Type B pancreatic cell (in vitro differentiated cells): Measurements from ENCODE around the gene ZMYND8. TPM values are rescaled to one million over a fixed set of nuclear protein-coding genes. Genes with fewer than 3 reads are reported as not detected.

ENCODE experiments used
- DNase-seq: peaks from one replicate; pipeline ENCODE4 v3.0.0; 2021; ENCODE audit warnings: mixed read lengths; ENCODE audit not compliant: unreplicated experiment; ENCODE audit errors: extremely low spot score
- H3K27ac Mint-ChIP-seq: 2 replicates; pipeline ENCODE4 v1.8.0; 2021; ENCODE audit warnings: mild to moderate bottlenecking, mixed read lengths
- H3K27me3 Mint-ChIP-seq: 2 replicates; pipeline ENCODE4 v1.8.0; 2021; ENCODE audit warnings: mixed read lengths
- H3K36me3 Mint-ChIP-seq: 2 replicates; pipeline ENCODE4 v1.8.0; 2021; ENCODE audit warnings: mixed read lengths
- H3K4me1 Mint-ChIP-seq: one replicate; pipeline ENCODE4 v1.8.0; 2021; ENCODE audit warnings: mixed read lengths; ENCODE audit not compliant: unreplicated experiment
- H3K4me3 Mint-ChIP-seq: 2 replicates; pipeline ENCODE4 v1.8.0; 2021; ENCODE audit warnings: mild to moderate bottlenecking, mixed read lengths
- H3K9me3 Mint-ChIP-seq: 2 replicates; pipeline ENCODE4 v1.8.0; 2021; ENCODE audit warnings: mixed read lengths
- CTCF ChIP-seq: fragments of 200-600 bp; sonication (generic); conservative IDR thresholded peaks from 2 replicates; pipeline ENCODE4 v1.5.0; 2021; ENCODE audit warnings: antibody characterized with exemption, mild to moderate bottlenecking
- total RNA-seq: library from RNA; stranded (reverse); gene quantifications from 2 replicates; pipeline ENCODE4 v1.2.1, GENCODE V29; 2021; ENCODE audit warnings: low replicate concordance

Gene ZMYND8
- total RNA-seq, 1 donor from 2014 or later, result 58.9 TPM

DNA sequence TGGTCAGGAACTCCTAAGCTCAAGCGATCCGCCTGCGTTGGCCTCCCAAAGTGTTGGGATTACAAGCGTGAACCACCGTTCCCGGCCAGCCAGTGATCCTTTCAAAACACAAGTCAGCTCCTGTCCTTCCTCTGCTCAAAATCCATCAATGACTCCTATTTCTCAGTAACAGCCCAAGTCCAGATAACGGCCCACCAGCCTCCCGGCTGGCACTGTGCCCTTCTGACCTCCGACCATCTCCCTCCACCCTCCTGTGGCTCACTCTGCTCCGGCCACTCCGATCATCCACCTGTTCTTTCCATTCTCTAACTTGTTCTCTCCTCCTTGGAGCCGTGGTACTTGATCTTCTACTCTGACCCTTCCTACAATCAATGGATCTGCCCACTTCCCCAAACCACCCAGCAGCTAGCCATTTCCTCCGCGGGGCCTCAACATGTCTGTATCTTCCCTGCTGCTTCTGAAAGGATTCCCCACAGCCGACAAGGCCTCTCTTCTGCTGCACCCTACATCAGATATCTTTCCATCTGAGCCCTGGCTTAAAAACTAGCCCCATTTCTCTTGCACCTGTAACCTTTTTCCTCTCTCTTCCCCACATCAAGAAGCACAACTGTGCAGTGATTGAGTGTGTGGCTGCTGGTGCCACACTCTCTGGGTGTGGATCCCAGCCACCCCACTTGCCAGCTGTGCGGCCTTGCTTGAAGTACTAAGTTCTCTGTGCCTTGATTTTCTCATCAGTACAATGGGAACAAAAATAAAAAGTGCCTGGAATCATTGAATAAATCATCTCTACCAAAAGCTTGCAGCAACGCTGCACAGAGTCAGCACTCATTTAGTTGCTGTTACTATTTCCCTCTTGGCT is 6.1 kb upstream of the ZMYND8 start:
- no peaks in the 10 kb centered on the region for H3K36me3 Mint-ChIP-seq
- no peak for TF ChIP-seq CTCF
- H3K27ac Mint-ChIP-seq, result peak overlapping the region; percentile 81
- no peaks in the 10 kb centered on the region for H3K27me3 Mint-ChIP-seq
- peaks cover 50% of the 10 kb centered on the region for H3K4me1 Mint-ChIP-seq
- H3K4me3 Mint-ChIP-seq, result peak overlapping the region; percentile 42
- DNase-seq, result no peak
- no peaks in the 10 kb centered on the region for H3K9me3 Mint-ChIP-seq

DNA sequence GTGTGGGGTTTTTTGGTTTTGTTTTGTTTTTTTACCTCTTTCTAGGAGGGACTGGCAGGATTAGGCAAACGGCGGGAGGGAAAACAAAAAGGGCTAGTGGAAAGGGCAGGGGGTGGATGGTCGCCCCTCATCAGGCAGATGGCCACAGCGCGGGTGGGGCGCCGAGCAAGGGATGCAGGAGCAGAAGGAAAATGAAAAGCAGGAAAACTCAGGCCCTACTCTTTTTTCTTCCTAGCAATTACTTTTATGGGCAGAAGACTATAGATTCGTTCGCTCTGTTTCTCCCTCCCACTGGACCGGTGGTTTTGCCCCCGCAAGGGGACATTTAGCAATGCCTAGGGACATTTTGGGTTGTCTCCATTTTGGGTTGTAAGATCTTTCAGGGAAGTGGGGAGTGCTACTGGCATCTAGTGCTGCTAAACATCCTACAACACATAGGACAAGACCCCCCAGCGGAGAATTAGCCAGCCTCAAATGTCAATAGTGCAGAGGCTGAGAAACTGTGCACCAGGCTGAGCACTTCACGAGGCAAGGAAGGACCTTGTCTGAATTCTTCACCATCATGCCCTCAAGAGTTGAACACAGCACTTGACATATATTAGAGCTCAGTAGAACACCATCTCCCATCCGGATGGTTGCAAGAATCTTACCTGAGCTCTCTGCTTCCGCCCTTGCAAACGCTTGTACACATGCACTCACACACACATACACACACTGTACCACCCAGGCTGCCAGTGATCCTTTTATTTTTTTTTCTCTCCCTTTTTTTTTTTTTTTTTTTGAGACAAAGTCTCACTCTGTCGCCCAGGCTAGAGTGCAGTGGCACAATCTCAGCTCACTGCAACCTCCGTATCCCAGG is 4.8 kb upstream of the ZMYND8 start:
- peaks cover 59% of the 10 kb centered on the region for H3K4me1 Mint-ChIP-seq

GRCh38 chr20:47360297-47361056 is 4.0 kb upstream of the ZMYND8 start:
- no peaks in the 10 kb centered on the region for H3K36me3 Mint-ChIP-seq
- peak; percentile 76 for DNase-seq
- H3K27me3 Mint-ChIP-seq, result no peaks in the 10 kb centered on the region
- no peaks in the 10 kb centered on the region for H3K9me3 Mint-ChIP-seq
- no peak for TF ChIP-seq CTCF
- H3K4me1 Mint-ChIP-seq, result peaks cover 66% of the 10 kb centered on the region
- H3K27ac Mint-ChIP-seq, result no peak overlapping the region
- H3K4me3 Mint-ChIP-seq, result peak overlapping the region; percentile 79

More for the DNA sequence above, 4.8 kb upstream of the ZMYND8 start:
- TF ChIP-seq CTCF, result no peak
- Mint-ChIP-seq H3K36me3 (no peaks in the 10 kb centered on the region), H3K9me3 (no peaks in the 10 kb centered on the region), H3K27me3 (no peaks in the 10 kb centered on the region), H3K27ac (no peak overlapping the region), H3K4me3 (peak overlapping the region; percentile 79)
- no peak for DNase-seq

DNA sequence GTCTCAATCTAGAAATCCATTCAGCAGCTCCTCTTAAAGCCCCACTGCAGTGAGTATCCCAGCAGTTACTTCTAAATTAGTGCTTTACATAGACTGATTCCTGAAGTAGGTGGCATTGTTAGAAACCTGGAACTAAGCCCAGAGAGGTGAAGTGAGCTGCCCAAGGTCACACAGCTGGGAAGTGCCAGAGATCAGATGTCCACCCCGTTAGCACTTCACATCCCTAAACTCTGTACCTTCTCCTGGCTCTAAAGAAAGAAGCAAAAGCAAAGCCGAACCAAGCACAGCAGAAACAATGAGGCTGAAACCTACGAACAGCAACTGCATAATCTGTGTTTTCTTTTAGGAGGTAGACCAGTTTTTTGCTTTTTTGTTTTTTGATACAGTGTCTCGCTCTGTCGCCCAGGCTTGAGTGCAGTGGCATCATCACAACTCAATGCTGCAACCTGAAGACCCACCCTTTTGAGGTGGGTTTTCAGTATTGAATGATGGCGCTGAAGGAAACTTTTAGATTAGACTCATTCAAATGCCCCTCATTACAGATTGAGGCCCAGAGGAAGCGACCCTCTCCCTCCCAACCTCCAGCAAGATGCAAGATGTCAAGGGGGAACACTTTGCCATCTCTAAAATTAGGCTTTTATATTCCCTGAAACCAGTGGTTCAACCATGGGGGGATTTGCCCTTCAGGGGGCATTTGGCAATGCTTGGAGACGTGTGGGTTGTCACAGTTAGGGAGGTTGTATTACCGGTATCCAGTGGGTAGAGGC is 3.2 kb upstream of the ZMYND8 start:
- DNase-seq, result no peak
- H3K9me3 Mint-ChIP-seq, result no peaks in the 10 kb centered on the region
- H3K27ac Mint-ChIP-seq, result no peak overlapping the region
- H3K4me1 Mint-ChIP-seq, result peaks cover 73% of the 10 kb centered on the region
- H3K36me3 Mint-ChIP-seq, result no peaks in the 10 kb centered on the region
- no peak for TF ChIP-seq CTCF
- peak overlapping the region; percentile 79 for H3K4me3 Mint-ChIP-seq
- no peaks in the 10 kb centered on the region for H3K27me3 Mint-ChIP-seq
